Hematopoietic multipotent progenitor cell treated with erythropoietin and hydrocortisone succinate and interleukin-3 and kit ligand, for 17 days (in vitro differentiated cells): ENCODE results near the gene TYRO3.

Experiments
- DNase-seq: peaks from one replicate; pipeline ENCODE4 v3.0.0-alpha.2; 2015; ENCODE audit warnings: low spot score

TYRO3 gene

GRCh38 chr15:41605566-41605965 lies 46.6 kb downstream of the TYRO3 start:
- DNase-seq, result no peak

GRCh38 chr15:41606997-41607396 lies 48.0 kb downstream of the TYRO3 start:
- no peak for DNase-seq

DNA sequence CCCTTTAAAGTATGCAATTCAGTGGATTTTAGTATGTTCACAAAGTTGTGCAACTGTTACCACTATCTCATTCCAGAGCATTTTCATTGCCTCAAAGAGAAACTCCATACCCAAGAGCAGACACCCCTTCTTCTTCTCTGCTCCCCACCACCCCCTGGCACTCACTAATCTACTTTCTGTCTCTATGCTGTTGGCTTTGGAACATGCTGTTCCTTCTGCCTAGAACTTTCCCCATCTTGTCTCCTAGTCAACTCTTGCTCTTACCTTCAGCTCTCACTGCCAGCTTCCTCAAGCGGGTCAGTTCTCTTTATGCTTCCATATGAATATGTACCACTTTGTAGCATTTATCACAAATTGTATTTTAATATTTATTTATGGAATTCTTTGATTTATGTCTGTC lies 50.1 kb downstream of the TYRO3 start:
- DNase-seq, result no peak

GRCh38 chr15:41610048-41610447 lies 51.0 kb downstream of the TYRO3 start:
- DNase-seq, result no peak

- no peak for DNase-seq
Observed at GRCh38 chr15:41620536-41621199, 61.7 kb downstream of the TYRO3 start.

- DNase-seq, result peak; percentile 43
Observed at GRCh38 chr15:41621200-41622193, 62.5 kb downstream of the TYRO3 start.

- no peak for DNase-seq
Observed at GRCh38 chr15:41622901-41623300, 63.9 kb downstream of the TYRO3 start.

DNA sequence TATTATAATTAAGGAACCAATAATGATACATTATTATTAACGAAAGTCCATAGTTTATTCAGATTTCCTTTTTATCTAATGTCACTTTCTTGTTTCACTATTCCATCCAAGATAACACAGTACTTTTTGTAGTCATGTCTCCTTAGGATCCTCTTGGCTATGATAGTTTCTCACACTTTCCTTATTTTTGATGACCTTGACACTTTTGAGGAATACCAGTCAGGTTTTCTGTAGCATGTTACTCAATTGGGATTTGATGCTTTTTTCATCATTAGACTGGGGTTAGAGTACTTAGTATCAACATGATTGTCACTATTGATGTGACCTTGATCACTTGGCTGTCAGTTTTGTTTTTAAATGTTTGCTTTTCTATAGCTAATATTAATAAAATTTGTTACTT lies 68.2 kb downstream of the TYRO3 start:
- no peak for DNase-seq

DNA sequence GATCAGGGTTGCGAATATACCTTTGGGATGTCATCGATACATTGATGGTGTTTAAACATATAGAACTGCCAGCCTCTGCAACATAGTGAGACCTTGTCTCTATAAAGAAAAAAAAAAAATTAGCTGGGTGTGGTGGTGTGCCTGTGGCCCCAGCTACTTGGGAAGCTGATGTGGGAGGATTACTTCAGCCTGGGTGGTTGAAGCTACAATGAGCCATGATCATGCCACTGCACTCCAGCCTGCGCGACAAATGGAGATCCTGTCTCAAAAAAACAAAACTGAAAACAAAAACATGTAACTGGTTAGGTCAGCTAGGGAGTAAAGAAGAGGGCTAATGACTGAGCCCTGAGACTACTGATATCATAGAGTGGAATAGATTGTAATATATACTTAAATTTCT lies 70.5 kb downstream of the TYRO3 start:
- DNase-seq, result no peak

DNA sequence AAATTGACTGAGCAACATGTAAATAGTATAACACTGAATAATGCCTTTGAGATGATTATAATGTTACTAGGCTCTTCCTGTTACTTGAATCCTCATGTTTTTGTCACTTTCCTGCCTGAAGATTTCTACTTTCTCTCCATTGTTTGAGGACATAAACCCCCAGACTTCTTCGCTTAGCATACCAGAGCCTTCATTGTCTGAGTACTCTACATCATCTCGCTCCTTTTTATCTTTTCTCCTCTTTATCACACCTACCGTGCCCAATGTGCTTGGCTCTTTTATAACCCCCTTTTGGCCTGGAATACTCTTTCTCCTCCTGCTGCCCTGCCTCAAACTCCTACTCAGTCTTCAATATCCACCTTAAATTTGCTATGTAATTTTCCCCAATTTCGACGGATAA lies 70.9 kb downstream of the TYRO3 start:
- no peak for DNase-seq

DNA sequence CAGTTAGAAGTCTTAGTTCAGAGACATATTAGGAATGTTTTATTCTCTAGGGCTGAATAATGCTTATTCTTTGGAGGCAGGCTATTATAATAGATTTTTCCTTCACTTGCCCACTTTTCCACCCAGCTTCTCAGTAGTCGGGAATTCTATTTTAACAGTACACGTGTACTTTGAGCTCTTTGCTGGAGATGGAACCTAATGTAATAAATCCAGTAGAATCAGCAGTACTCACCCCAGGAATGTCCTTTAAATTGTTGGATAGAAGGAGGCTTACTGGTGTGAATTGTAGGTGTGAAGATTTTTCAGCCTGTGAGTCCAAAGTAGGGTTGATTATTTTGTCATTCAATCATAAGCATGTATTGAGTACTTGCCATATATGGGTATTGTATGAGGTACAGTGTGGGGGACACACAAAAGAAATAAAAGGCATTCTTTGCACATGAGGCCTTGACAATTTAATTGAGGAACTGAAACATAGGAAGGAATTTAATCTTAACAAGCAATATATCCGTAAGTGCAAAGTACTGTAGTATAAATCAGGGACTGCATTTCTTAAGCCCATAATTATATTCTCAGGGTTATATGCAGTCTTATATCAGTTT lies 71.7 kb downstream of the TYRO3 start:
- DNase-seq, result no peak

DNA sequence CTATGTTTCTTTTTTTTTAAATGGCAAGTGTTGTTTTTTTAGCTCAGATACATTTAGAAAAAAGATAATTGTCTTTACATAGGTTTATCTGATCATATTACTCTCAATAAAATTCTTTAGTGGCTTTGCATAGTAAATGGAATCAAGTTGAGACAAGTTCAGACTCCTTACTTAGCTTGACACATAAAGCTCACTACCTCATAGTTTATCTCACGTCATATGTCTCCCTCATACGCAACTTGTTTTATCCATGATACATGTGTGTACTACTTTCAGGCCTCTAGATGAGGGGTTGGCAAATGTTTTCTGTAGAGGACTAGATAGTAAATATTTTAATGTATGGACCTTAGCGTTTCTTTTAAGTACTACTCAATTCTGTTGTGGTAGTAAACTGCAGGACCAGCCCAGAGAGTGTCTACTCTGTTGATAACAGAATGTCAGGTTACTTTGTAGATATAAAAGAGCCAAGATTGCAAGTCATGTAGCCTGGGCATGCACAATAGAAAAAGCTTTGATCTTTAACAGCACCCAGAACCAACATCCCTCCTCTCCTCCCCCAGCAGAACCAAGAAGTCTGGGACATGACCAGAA lies 73.0 kb downstream of the TYRO3 start:
- DNase-seq, result no peak
